ENCODE measurements around the gene CIAO2B.
"Not testable (repeated sequence)": the region's sequence is repeated elsewhere in the genome, so short reads cannot be mapped to it uniquely, and the experiment has no call there.

CIAO2B gene

GRCh38 chr16:66935314-66936011, 1.3 kb upstream of the CIAO2B start, which contains the start of gene CES2:
Gene CES2 (plus strand): TSS chr16:66935516. CDS start chr16:66935636, 120 bp downstream.
- H3K9me3 ChIP-seq (ENCODE audit: low read length): no peaks in the 10 kb centered on the region
- peaks cover 34% of the 10 kb centered on the region for H3K4me1 ChIP-seq (ENCODE audit: insufficient read depth, low read length)
- peak within 1 kb of the TSS; percentile 54 for H3K9ac ChIP-seq (ENCODE audit: low read length)
- H3K27ac ChIP-seq (ENCODE audit: low read depth, low read length): peak within 1 kb of the TSS; percentile 80
- H3K4me3 ChIP-seq (ENCODE audit: low read depth in 1 of 2, low read length in 2 of 2): peak within 1 kb of the TSS; percentile 53 to 99
- H3K27me3 ChIP-seq (ENCODE audit: control insufficient read depth in 1 of 2, insufficient read depth in 2 of 2, low read length in 2 of 2): no peaks in the 10 kb centered on the region
- H3K36me3 ChIP-seq (ENCODE audit: insufficient read depth, low read length): peaks cover 24% of the 10 kb centered on the region

GRCh38 chr16:66934839-66935313, 674 bp upstream of the CIAO2B start:
- Histone ChIP-seq H3K4me3 (ENCODE audit: low read depth in 1 of 2, low read length in 2 of 2) (peak overlapping the region; percentile 53 to 99), H3K36me3 (ENCODE audit: insufficient read depth, low read length) (peaks cover 19% of the 10 kb centered on the region), H3K9ac (ENCODE audit: low read length) (peak overlapping the region; percentile 54), H3K4me1 (ENCODE audit: insufficient read depth, low read length) (peaks cover 34% of the 10 kb centered on the region), H3K27ac (ENCODE audit: low read depth, low read length) (peak overlapping the region; percentile 80)
- not testable (repeated sequence) for H3K27me3 ChIP-seq (ENCODE audit: control insufficient read depth in 1 of 2, insufficient read depth in 2 of 2, low read length in 2 of 2); H3K9me3 ChIP-seq (ENCODE audit: low read length)

- Histone ChIP-seq H3K27me3 (ENCODE audit: control insufficient read depth in 1 of 2, insufficient read depth in 2 of 2, low read length in 2 of 2) (no peaks in the 10 kb centered on the region), H3K9ac (ENCODE audit: low read length) (peak overlapping the region; percentile 100), H3K9me3 (ENCODE audit: low read length) (no peaks in the 10 kb centered on the region), H3K27ac (ENCODE audit: low read depth, low read length) (peak overlapping the region; percentile 80), H3K4me3 (ENCODE audit: low read depth in 1 of 2, low read length in 2 of 2) (peak overlapping the region; percentile 53 to 99), H3K4me1 (ENCODE audit: insufficient read depth, low read length) (peaks cover 34% of the 10 kb centered on the region), H3K36me3 (ENCODE audit: insufficient read depth, low read length) (peaks cover 8% of the 10 kb centered on the region)
Measured at GRCh38 chr16:66933776-66934137, 445 bp downstream of the CIAO2B start.

- Histone ChIP-seq H3K27me3 (ENCODE audit: control insufficient read depth in 1 of 2, insufficient read depth in 2 of 2, low read length in 2 of 2) (no peaks in the 10 kb centered on the region), H3K4me1 (ENCODE audit: insufficient read depth, low read length) (peaks cover 34% of the 10 kb centered on the region), H3K9ac (ENCODE audit: low read length) (no peak overlapping the region), H3K4me3 (ENCODE audit: low read depth in 1 of 2, low read length in 2 of 2) (no peak overlapping the region), H3K9me3 (ENCODE audit: low read length) (no peaks in the 10 kb centered on the region), H3K27ac (ENCODE audit: low read depth, low read length) (no peak overlapping the region), H3K36me3 (ENCODE audit: insufficient read depth, low read length) (no peaks in the 10 kb centered on the region)
Measured at GRCh38 chr16:66932076-66932475, 2.1 kb downstream of the CIAO2B start.

- no peaks in the 10 kb centered on the region for H3K36me3 ChIP-seq (ENCODE audit: insufficient read depth, low read length)
- no peak overlapping the region for H3K9ac ChIP-seq (ENCODE audit: low read length)
- no peaks in the 10 kb centered on the region for H3K27me3 ChIP-seq (ENCODE audit: control insufficient read depth in 1 of 2, insufficient read depth in 2 of 2, low read length in 2 of 2)
- no peak overlapping the region for H3K27ac ChIP-seq (ENCODE audit: low read depth, low read length)
- no peaks in the 10 kb centered on the region for H3K9me3 ChIP-seq (ENCODE audit: low read length)
- H3K4me3 ChIP-seq (ENCODE audit: low read depth in 1 of 2, low read length in 2 of 2): no peak overlapping the region
- H3K4me1 ChIP-seq (ENCODE audit: insufficient read depth, low read length): peaks cover 31% of the 10 kb centered on the region
Measured at GRCh38 chr16:66931665-66932064, 2.5 kb downstream of the CIAO2B start.

- Histone ChIP-seq H3K36me3 (ENCODE audit: insufficient read depth, low read length) (no peaks in the 10 kb centered on the region), H3K4me1 (ENCODE audit: insufficient read depth, low read length) (peaks cover 28% of the 10 kb centered on the region), H3K27ac (ENCODE audit: low read depth, low read length) (no peak overlapping the region), H3K9ac (ENCODE audit: low read length) (no peak overlapping the region), H3K27me3 (ENCODE audit: control insufficient read depth in 1 of 2, insufficient read depth in 2 of 2, low read length in 2 of 2) (no peaks in the 10 kb centered on the region), H3K9me3 (ENCODE audit: low read length) (no peaks in the 10 kb centered on the region), H3K4me3 (ENCODE audit: low read depth in 1 of 2, low read length in 2 of 2) (no peak overlapping the region)
Measured at GRCh38 chr16:66930189-66930588, 4.0 kb downstream of the CIAO2B start.

- no peak overlapping the region for H3K9ac ChIP-seq (ENCODE audit: low read length)
- peaks cover 31% of the 10 kb centered on the region for H3K4me1 ChIP-seq (ENCODE audit: insufficient read depth, low read length)
- no peaks in the 10 kb centered on the region for H3K27me3 ChIP-seq (ENCODE audit: control insufficient read depth in 1 of 2, insufficient read depth in 2 of 2, low read length in 2 of 2)
- no peaks in the 10 kb centered on the region for H3K36me3 ChIP-seq (ENCODE audit: insufficient read depth, low read length)
- H3K27ac ChIP-seq (ENCODE audit: low read depth, low read length): no peak overlapping the region
- no peaks in the 10 kb centered on the region for H3K9me3 ChIP-seq (ENCODE audit: low read length)
- H3K4me3 ChIP-seq (ENCODE audit: low read depth in 1 of 2, low read length in 2 of 2): no peak overlapping the region
Measured at GRCh38 chr16:66928702-66929388, 5.4 kb downstream of the CIAO2B start.

GRCh38 chr16:66927918-66928649, 6.1 kb downstream of the CIAO2B start:
- peaks cover 31% of the 10 kb centered on the region for H3K4me1 ChIP-seq (ENCODE audit: insufficient read depth, low read length)
- H3K27me3 ChIP-seq (ENCODE audit: control insufficient read depth in 1 of 2, insufficient read depth in 2 of 2, low read length in 2 of 2): no peaks in the 10 kb centered on the region
- H3K9ac ChIP-seq (ENCODE audit: low read length): no peak overlapping the region
- no peaks in the 10 kb centered on the region for H3K9me3 ChIP-seq (ENCODE audit: low read length)
- no peaks in the 10 kb centered on the region for H3K36me3 ChIP-seq (ENCODE audit: insufficient read depth, low read length)
- H3K4me3 ChIP-seq (ENCODE audit: low read depth in 1 of 2, low read length in 2 of 2): no peak overlapping the region
- no peak overlapping the region for H3K27ac ChIP-seq (ENCODE audit: low read depth, low read length)

GRCh38 chr16:66926961-66927436, 7.2 kb downstream of the CIAO2B start:
- Histone ChIP-seq H3K9me3 (ENCODE audit: low read length) (no peaks in the 10 kb centered on the region), H3K27me3 (ENCODE audit: control insufficient read depth in 1 of 2, insufficient read depth in 2 of 2, low read length in 2 of 2) (no peaks in the 10 kb centered on the region), H3K4me1 (ENCODE audit: insufficient read depth, low read length) (peaks cover 26% of the 10 kb centered on the region), H3K9ac (ENCODE audit: low read length) (no peak overlapping the region), H3K4me3 (ENCODE audit: low read depth in 1 of 2, low read length in 2 of 2) (no peak overlapping the region), H3K36me3 (ENCODE audit: insufficient read depth, low read length) (no peaks in the 10 kb centered on the region), H3K27ac (ENCODE audit: low read depth, low read length) (no peak overlapping the region)

GRCh38 chr16:66926171-66926947, 7.8 kb downstream of the CIAO2B start:
- no peaks in the 10 kb centered on the region for H3K9me3 ChIP-seq (ENCODE audit: low read length)
- H3K4me1 ChIP-seq (ENCODE audit: insufficient read depth, low read length): peaks cover 26% of the 10 kb centered on the region
- H3K36me3 ChIP-seq (ENCODE audit: insufficient read depth, low read length): no peaks in the 10 kb centered on the region
- no peaks in the 10 kb centered on the region for H3K27me3 ChIP-seq (ENCODE audit: control insufficient read depth in 1 of 2, insufficient read depth in 2 of 2, low read length in 2 of 2)
- peak overlapping the region; percentile 83 for H3K27ac ChIP-seq (ENCODE audit: low read depth, low read length)
- peak overlapping the region in 1 of 2 donors; percentile 2 for H3K4me3 ChIP-seq (ENCODE audit: low read depth in 1 of 2, low read length in 2 of 2)
- H3K9ac ChIP-seq (ENCODE audit: low read length): no peak overlapping the region

All from muscle layer of colon (tissue), 2 donors.